T-cell (primary cell): ENCODE data around the gene ATAD1. TPM values are rescaled to one million over a fixed set of nuclear protein-coding genes. Genes with fewer than 3 reads are reported as not detected.
"Not testable (repeated sequence)": the region's sequence is repeated elsewhere in the genome, so short reads cannot be mapped to it uniquely, and the experiment has no call there.

Experiments used
- ATAC-seq, 4 experiments: fragments of 200-7000 bp in 3 of 4; fragments of 150-1000 bp in 1 of 4; cut with Tn5 transposase; replicated peaks in 1 of 4; 1 replicate in 3 of 4; 2 replicates in 1 of 4; pipeline ENCODE4 v1.10.0; 2021; ENCODE audit warnings: moderate library complexity in 3 of 4, mild to moderate bottlenecking in 2 of 4, moderate number of reproducible peaks in 1 of 4
- CTCF ChIA-PET, 2 donors: fragments of 300-600 bp; sonication (Branson Sonifier 250); formaldehyde crosslinking; loops; one replicate each; lab custom pipeline; 2022; ENCODE audit warnings: antibody characterized with exemption in 2 of 2; lab: Charles Lee
- POLR2A ChIA-PET, 2 donors: fragments of 300-600 bp; sonication (Branson Sonifier 250); formaldehyde crosslinking; loops; one replicate each; lab custom pipeline; 2022; ENCODE audit warnings: antibody characterized with exemption in 2 of 2; lab: Charles Lee
- DNase-seq, 35 experiments: peaks; one replicate each; pipeline versions ENCODE4 v3.0.0 to v3.0.0-alpha.2; 2013 to 2023
- H3K27ac ChIP-seq: one replicate; pipeline ENCODE4 v1.5.1; 2013; ENCODE audit warnings: low read length
- H3K27me3 ChIP-seq, 2 experiments: replicated peaks in 1 of 2; 1 replicate in 1 of 2; 2 replicates in 1 of 2; pipeline versions ENCODE4 v1.6.1 to v1.7.0; 2013; ENCODE audit warnings: low read length in 1 of 2, mixed read lengths in 1 of 2; ENCODE audit not compliant: control insufficient read depth in 2 of 2, insufficient read depth in 2 of 2; ENCODE audit errors: extremely low read depth in 1 of 2
- H3K36me3 ChIP-seq, 2 donors: 1 replicate in 1 of 2; 2 replicates in 1 of 2; pipeline versions ENCODE4 v1.6.1 to v1.7.0; 2013; ENCODE audit warnings: low read length in 1 of 2; ENCODE audit not compliant: control insufficient read depth in 2 of 2, insufficient read depth in 1 of 2; ENCODE audit errors: extremely low read depth in 1 of 2
- H3K4me1 ChIP-seq, 2 experiments: 1 replicate in 1 of 2; 2 replicates in 1 of 2; pipeline versions ENCODE4 v1.6.1 to v1.7.0; 2013; ENCODE audit warnings: low read length in 2 of 2, mixed read lengths in 1 of 2; ENCODE audit not compliant: insufficient read depth in 2 of 2, control insufficient read depth in 1 of 2; ENCODE audit errors: extremely low read depth in 1 of 2
- H3K4me3 ChIP-seq, 2 donors: 1 replicate in 1 of 2; 2 replicates in 1 of 2; pipeline versions ENCODE4 v1.5.1 to v1.7.0; 2013; ENCODE audit warnings: mild to moderate bottlenecking in 2 of 2, low read length in 1 of 2, moderate library complexity in 1 of 2; ENCODE audit not compliant: control insufficient read depth in 1 of 2; ENCODE audit errors: extremely low read depth in 1 of 2
- H3K9me3 ChIP-seq: 2 replicates; pipeline ENCODE4 v1.7.0; 2013
- H3K27ac Mint-ChIP-seq, 2 donors: one replicate each; pipeline ENCODE4 v1.8.0; 2020 to 2021; ENCODE audit warnings: mild to moderate bottlenecking in 2 of 2, mixed read lengths in 2 of 2
- H3K27me3 Mint-ChIP-seq, 2 donors: one replicate each; pipeline ENCODE4 v1.8.0; 2021 to 2022; ENCODE audit warnings: mixed read lengths in 2 of 2
- H3K36me3 Mint-ChIP-seq: one replicate; pipeline ENCODE4 v1.8.0; 2021; ENCODE audit warnings: mixed read lengths
- H3K4me1 Mint-ChIP-seq, 3 donors: one replicate each; pipeline ENCODE4 v1.8.0; 2020 to 2022; ENCODE audit warnings: mixed read lengths in 3 of 3, mild to moderate bottlenecking in 1 of 3
- H3K4me3 Mint-ChIP-seq, 3 donors: one replicate each; pipeline ENCODE4 v1.8.0; 2020 to 2022; ENCODE audit warnings: mild to moderate bottlenecking in 3 of 3, mixed read lengths in 3 of 3, moderate library complexity in 3 of 3
- H3K9me3 Mint-ChIP-seq, 3 donors: one replicate each; pipeline ENCODE4 v1.8.0; 2020 to 2022; ENCODE audit warnings: mixed read lengths in 3 of 3
- WGBS: methylation state at CpG from one replicate; pipeline ENCODE4 v1.1.5; 2013; ENCODE audit warnings: missing lambda C conversion rate; ENCODE audit not compliant: insufficient coverage; 5-methylcytosine and 5-hydroxymethylcytosine counted together
- total RNA-seq, 35 experiments: library from RNA in 6 of 35; stranded (reverse) in 6 of 35; fragments of 120-200 nt in 1 of 35; gene quantifications; one replicate each; pipeline versions ENCODE4 v1.2.1 to v1.2.4 and lab custom pipeline; 2013 to 2026

ATAD1 gene
- total RNA-seq, 5 donors from 2014 or later (not counting 1 experiment from before 2014, with no cell fraction given) = 35.2 to 43.8 (median 42.1) TPM

DNA sequence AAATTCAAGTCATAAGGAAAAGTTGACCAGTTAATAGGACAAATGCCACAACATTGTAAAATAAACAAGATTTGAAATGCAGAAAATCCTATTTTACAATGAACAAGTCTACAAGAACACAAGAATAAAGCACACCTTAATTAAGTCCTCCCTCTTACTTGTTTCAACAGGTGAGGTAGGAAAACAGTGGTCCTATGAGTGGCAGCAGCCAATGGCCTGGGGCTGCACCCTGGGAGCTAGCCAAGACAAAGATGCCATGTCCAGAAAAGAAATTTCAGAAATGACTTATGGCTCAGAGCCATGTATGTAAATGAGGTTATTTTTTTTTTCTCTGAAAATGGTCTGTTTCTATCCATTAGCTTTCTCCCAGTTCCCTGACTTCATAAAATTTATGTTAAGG, 31.0 kb upstream of the ATAD1 start:
- ATAC-seq (no peak), DNase-seq (no peak)
- H3K27ac Mint-ChIP-seq = no peak overlapping the region
- no peaks in the 10 kb centered on the region for H3K9me3 Mint-ChIP-seq
- H3K4me1 ChIP-seq = peaks cover 0 to 2% of the 10 kb centered on the region in 2 experiments
- ChIA-PET CTCF (interaction anchor here (0.6 to 1.9 kb wide), 3 partner anchors 10 to 539 kb away, joined by 3 to 4 read pairs (median 3); no protein-coding TSS in a partner anchor), POLR2A (interaction anchor here in 1 of 2 donors (0.6 kb wide), 1 partner anchor 105 kb away, joined by 3 read pairs; no protein-coding TSS in a partner anchor)
- H3K4me3 Mint-ChIP-seq = no peak overlapping the region
- H3K27me3 Mint-ChIP-seq = no peaks in the 10 kb centered on the region
- H3K36me3 Mint-ChIP-seq = no peaks in the 10 kb centered on the region
- no peaks in the 10 kb centered on the region for H3K9me3 ChIP-seq
- no peaks in the 10 kb centered on the region for H3K27me3 ChIP-seq
- no peaks in the 10 kb centered on the region for H3K36me3 ChIP-seq
- H3K27ac ChIP-seq = no peak overlapping the region
- no peak overlapping the region for H3K4me3 ChIP-seq
- peaks cover 0 to 5% (median 4%) of the 10 kb centered on the region in 3 donors for H3K4me1 Mint-ChIP-seq

DNA sequence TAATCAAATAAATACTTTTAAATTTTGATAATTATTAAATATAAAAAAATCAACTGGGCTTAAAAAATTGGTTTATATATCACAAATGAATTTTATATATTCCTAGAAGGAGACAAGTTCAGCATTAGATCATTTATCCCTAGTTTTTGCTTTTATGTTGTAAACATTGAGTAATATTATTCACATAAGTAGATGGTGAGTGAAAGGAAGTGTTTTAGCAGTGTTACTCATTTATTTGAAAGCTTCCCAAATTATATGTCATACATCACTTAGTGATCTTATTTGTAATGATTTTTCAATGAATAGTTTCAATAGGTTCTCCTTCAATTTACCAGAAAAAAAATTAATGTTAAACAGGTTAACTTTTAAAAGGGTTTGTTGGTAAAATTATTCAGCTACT, 29.5 kb upstream of the ATAD1 start:
- peaks cover 0 to 5% (median 4%) of the 10 kb centered on the region in 3 donors for H3K4me1 Mint-ChIP-seq
- no peak overlapping the region for H3K4me3 Mint-ChIP-seq
- H3K27me3 Mint-ChIP-seq = no peaks in the 10 kb centered on the region
- no peaks in the 10 kb centered on the region for H3K9me3 Mint-ChIP-seq
- ChIA-PET CTCF (no interaction called here), POLR2A (interaction anchor here in 1 of 2 donors (0.5 kb wide), 1 partner anchor 73 kb away, joined by 4 read pairs; no protein-coding TSS in a partner anchor)
- H3K36me3 Mint-ChIP-seq = no peaks in the 10 kb centered on the region
- no peak overlapping the region for H3K27ac ChIP-seq
- no peaks in the 10 kb centered on the region for H3K9me3 ChIP-seq
- no peaks in the 10 kb centered on the region for H3K36me3 ChIP-seq
- ATAC-seq (no peak), DNase-seq (no peak)
- H3K4me1 ChIP-seq = peaks cover 0 to 2% of the 10 kb centered on the region in 2 experiments
- no peaks in the 10 kb centered on the region for H3K27me3 ChIP-seq
- H3K4me3 ChIP-seq = no peak overlapping the region
- no peak overlapping the region for H3K27ac Mint-ChIP-seq

DNA sequence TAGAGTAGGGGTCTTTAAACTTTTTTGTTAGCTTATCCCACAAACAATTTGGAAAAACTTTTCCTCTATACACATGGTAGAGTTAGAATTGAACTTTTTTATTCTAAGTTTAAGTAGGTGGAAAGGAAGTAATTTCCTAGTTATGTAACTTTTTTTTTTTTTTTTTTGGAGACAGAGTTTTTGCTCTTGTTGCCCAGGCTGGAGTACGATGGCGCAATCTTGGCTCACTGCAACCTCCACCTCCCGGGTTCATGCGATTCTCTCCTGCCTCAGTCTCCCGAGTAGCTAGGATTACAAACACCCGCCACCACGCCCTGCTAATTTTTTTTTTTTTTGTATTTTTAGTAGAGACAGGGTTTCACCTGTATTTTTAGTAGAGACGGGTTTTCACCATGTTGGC, 28.7 kb upstream of the ATAD1 start:
- H3K4me3 Mint-ChIP-seq, H3K27ac ChIP-seq, H3K9me3 Mint-ChIP-seq, H3K36me3 Mint-ChIP-seq, DNase-seq, H3K27ac Mint-ChIP-seq, CTCF ChIA-PET, H3K4me1 Mint-ChIP-seq, ATAC-seq, H3K36me3 ChIP-seq, H3K4me1 ChIP-seq, H3K27me3 ChIP-seq, H3K4me3 ChIP-seq, H3K27me3 Mint-ChIP-seq, H3K9me3 ChIP-seq: not testable (repeated sequence)
- POLR2A ChIA-PET = interaction anchor here in 1 of 2 donors (0.6 to 0.7 kb wide), 2 partner anchors 8 to 27 kb away, joined by 7 to 8 read pairs; no protein-coding TSS in a partner anchor
- no CpG with 5 or more reads among the region's 8 CpGs for WGBS

DNA sequence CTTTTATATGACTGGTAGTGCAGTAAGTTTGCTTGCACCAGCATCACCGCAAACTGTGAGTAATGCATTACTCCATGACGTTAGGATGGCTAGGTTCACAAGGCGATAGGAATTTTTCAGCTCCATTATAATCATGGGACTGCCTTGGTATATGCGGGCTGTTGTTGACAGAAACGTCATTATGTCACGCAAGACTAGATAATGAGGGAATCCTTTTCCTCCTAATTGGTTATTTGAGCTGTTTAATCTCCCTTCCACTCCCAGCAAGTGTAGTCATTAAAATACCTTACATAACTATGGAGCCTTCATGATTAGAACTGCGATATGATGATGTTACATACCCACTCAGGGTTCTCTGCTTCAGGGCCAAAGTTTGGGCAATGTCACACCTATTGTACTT, 28.0 kb upstream of the ATAD1 start:
- Histone ChIP-seq H3K9me3 (no peaks in the 10 kb centered on the region), H3K4me1 (peaks cover 0 to 2% of the 10 kb centered on the region in 2 experiments), H3K4me3 (no peak overlapping the region), H3K36me3 (no peaks in the 10 kb centered on the region), H3K27ac (no peak overlapping the region), H3K27me3 (no peaks in the 10 kb centered on the region)
- Mint-ChIP-seq H3K36me3 (no peaks in the 10 kb centered on the region), H3K4me3 (no peak overlapping the region), H3K27ac (no peak overlapping the region), H3K27me3 (no peaks in the 10 kb centered on the region), H3K9me3 (no peaks in the 10 kb centered on the region), H3K4me1 (peaks cover 0 to 3% (median 3%) of the 10 kb centered on the region in 3 donors)
- DNase-seq = no peak
- CTCF ChIA-PET = interaction anchor here (0.8 to 1.6 kb wide), 3 partner anchors 540 to 707 kb away, joined by 3 to 8 read pairs (median 4); no protein-coding TSS in a partner anchor
- POLR2A ChIA-PET = interaction anchor here in 1 of 2 donors (0.6 to 0.7 kb wide), 2 partner anchors 7 to 27 kb away, joined by 7 to 8 read pairs; no protein-coding TSS in a partner anchor
- 100% methylated on average over 2 of the region's 7 CpGs for WGBS
- ATAC-seq = no peak

DNA sequence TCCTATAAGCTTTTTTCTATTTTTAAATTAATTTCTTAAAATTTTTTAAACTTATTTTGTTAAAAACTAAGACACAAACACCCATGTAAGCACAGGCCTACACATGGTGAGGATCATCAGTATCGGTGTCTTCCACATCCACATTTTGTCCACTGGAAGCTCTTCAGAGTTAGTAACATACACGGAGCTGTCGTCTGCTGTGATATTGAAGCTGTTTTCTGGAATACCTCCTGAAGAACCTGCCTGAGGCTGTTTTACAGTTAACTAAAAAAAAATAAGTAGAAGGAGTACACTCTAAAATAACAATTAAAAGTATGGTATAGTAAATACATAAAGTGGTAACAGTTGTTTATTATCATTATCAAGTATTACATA, 27.6 kb upstream of the ATAD1 start:
- CTCF ChIA-PET = interaction anchor here (0.8 to 1.6 kb wide), 3 partner anchors 541 to 708 kb away, joined by 3 to 8 read pairs (median 4); no protein-coding TSS in a partner anchor

DNA sequence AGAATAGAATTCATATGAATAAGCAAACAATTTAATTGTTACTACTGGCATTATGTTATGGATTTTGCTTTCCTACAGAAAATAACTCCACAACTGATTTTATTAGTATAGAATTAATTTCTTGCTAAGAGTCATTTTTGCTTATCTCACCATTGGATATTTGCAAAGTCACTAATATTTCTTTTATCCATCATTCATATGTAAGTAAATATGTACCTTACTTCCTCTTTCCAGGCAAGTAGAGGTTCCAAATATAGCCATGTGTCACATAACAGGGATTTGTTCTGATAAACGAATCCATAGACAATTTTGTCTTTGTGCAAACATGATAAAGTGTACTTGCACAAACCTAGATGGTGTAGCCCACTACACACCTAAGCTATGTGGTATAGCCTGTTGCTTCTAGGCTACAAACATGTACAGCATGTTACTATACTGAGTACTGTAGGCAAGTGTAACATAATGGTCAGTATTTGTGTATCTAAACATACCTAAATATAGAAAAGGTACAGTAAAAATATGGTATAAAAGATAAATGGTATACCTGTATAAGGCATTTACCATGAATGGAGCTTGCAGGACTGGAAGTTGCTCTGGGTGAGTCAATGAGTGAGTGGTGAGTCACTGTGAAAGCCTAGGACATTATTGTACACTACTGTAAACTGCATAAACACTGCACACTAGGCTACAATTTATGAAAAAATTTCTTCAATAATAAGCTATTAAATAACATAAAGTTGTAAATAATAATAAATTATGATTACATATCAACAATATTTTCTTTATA, 27.0 kb upstream of the ATAD1 start:
- CTCF ChIA-PET = interaction anchor here (0.8 to 1.6 kb wide), 3 partner anchors 541 to 708 kb away, joined by 3 to 8 read pairs (median 4); no protein-coding TSS in a partner anchor
- H3K27ac ChIP-seq = no peak overlapping the region
- DNase-seq (no peak), ATAC-seq (no peak)
- no peaks in the 10 kb centered on the region for H3K9me3 ChIP-seq
- H3K4me1 Mint-ChIP-seq = no peaks in the 10 kb centered on the region
- WGBS = no CpG with 5 or more reads among the region's 1 CpG
- no peak overlapping the region for H3K4me3 ChIP-seq
- H3K27me3 ChIP-seq = no peaks in the 10 kb centered on the region
- H3K27me3 Mint-ChIP-seq = no peaks in the 10 kb centered on the region
- POLR2A ChIA-PET = no interaction called here
- no peaks in the 10 kb centered on the region for H3K36me3 Mint-ChIP-seq
- no peaks in the 10 kb centered on the region for H3K9me3 Mint-ChIP-seq
- H3K27ac Mint-ChIP-seq = no peak overlapping the region
- H3K4me1 ChIP-seq = no peaks in the 10 kb centered on the region
- no peak overlapping the region for H3K4me3 Mint-ChIP-seq
- H3K36me3 ChIP-seq = no peaks in the 10 kb centered on the region

More for the DNA sequence above, 27.6 kb upstream of the ATAD1 start:
- Histone ChIP-seq H3K36me3 (no peaks in the 10 kb centered on the region), H3K27ac (no peak overlapping the region), H3K4me1 (no peaks in the 10 kb centered on the region), H3K27me3 (no peaks in the 10 kb centered on the region), H3K9me3 (no peaks in the 10 kb centered on the region), H3K4me3 (no peak overlapping the region)
- H3K9me3 Mint-ChIP-seq = no peaks in the 10 kb centered on the region
- ATAC-seq = no peak
- H3K4me1 Mint-ChIP-seq = no peaks in the 10 kb centered on the region
- H3K27ac Mint-ChIP-seq = no peak overlapping the region
- POLR2A ChIA-PET = no interaction called here
- no peaks in the 10 kb centered on the region for H3K27me3 Mint-ChIP-seq
- WGBS = no CpG with 5 or more reads among the region's 3 CpGs
- no peak for DNase-seq
- no peaks in the 10 kb centered on the region for H3K36me3 Mint-ChIP-seq
- H3K4me3 Mint-ChIP-seq = no peak overlapping the region
